H9 (cell line): ENCODE results near the gene STARD4. TPM values are rescaled to one million over a fixed set of nuclear protein-coding genes. Genes with fewer than 3 reads are reported as not detected.

ENCODE experiments used
- DNase-seq: peaks from one replicate; pipeline ENCODE4 v3.0.0-alpha.2; 2017
- H2AFZ ChIP-seq: one replicate; pipeline ENCODE4 v1.6.1; 2013; ENCODE audit warnings: mild to moderate bottlenecking, low read length, control low read depth, moderate library complexity
- H2AK5ac ChIP-seq: 2 replicates; pipeline ENCODE4 v1.6.1; 2013; ENCODE audit warnings: low read length, control low read depth, mixed read lengths; ENCODE audit not compliant: insufficient read length
- H2BK120ac ChIP-seq: one replicate; pipeline ENCODE4 v1.6.1; 2013; ENCODE audit warnings: low read depth, mild to moderate bottlenecking, low read length, control low read depth, inconsistent platforms; ENCODE audit not compliant: poor library complexity, severe bottlenecking
- H2BK12ac ChIP-seq: 2 replicates; pipeline ENCODE4 v1.6.1; 2013; ENCODE audit warnings: low read length, control low read depth, mixed read lengths, low read depth; ENCODE audit not compliant: insufficient read length
- H2BK15ac ChIP-seq: 2 replicates; pipeline ENCODE4 v1.6.1; 2013; ENCODE audit warnings: low read depth, low read length, control low read depth
- H2BK20ac ChIP-seq: one replicate; pipeline ENCODE4 v1.6.1; 2013; ENCODE audit warnings: low read depth, mild to moderate bottlenecking, low read length, control low read depth, inconsistent platforms; ENCODE audit not compliant: poor library complexity, severe bottlenecking
- H2BK5ac ChIP-seq: 2 replicates; pipeline ENCODE4 v1.6.1; 2013; ENCODE audit warnings: low read length, control low read depth, mixed read lengths; ENCODE audit not compliant: insufficient read length
- H3K14ac ChIP-seq: 2 replicates; pipeline ENCODE4 v1.6.1; 2013; ENCODE audit warnings: low read length, control low read depth; ENCODE audit not compliant: insufficient read depth
- H3K18ac ChIP-seq: 2 replicates; pipeline ENCODE4 v1.6.1; 2013; ENCODE audit warnings: low read depth, mild to moderate bottlenecking, mixed read lengths, low read length, control low read depth; ENCODE audit not compliant: insufficient read length
- H3K23ac ChIP-seq: 2 replicates; pipeline ENCODE4 v1.6.1; 2013; ENCODE audit warnings: low read length, control low read depth, mixed read lengths, low read depth; ENCODE audit not compliant: insufficient read length
- H3K23me2 ChIP-seq: 2 replicates; pipeline ENCODE4 v1.6.1; 2013; ENCODE audit warnings: low read depth, mild to moderate bottlenecking, mixed read lengths, low read length, control low read depth; ENCODE audit not compliant: insufficient read length, poor library complexity, severe bottlenecking
- H3K27ac ChIP-seq: 2 replicates; pipeline ENCODE4 v1.5.1; 2013; ENCODE audit warnings: low read length, control low read depth, mixed read lengths, low read depth; ENCODE audit not compliant: insufficient read length
- H3K27me3 ChIP-seq: 2 replicates; pipeline ENCODE4 v1.6.1; 2013; ENCODE audit warnings: low read length, control low read depth, inconsistent platforms; ENCODE audit not compliant: insufficient read depth
- H3K4ac ChIP-seq: 2 replicates; pipeline ENCODE4 v1.6.1; 2013; ENCODE audit warnings: low read depth, mild to moderate bottlenecking, control low read depth, inconsistent platforms, low read length, moderate library complexity
- H3K4me1 ChIP-seq: 2 replicates; pipeline ENCODE4 v1.6.1; 2013; ENCODE audit warnings: low read length, control low read depth, inconsistent platforms; ENCODE audit not compliant: insufficient read depth
- H3K4me2 ChIP-seq: 2 replicates; pipeline ENCODE4 v1.6.1; 2013; ENCODE audit warnings: low read length, control low read depth, mixed read lengths; ENCODE audit not compliant: insufficient read length, insufficient read depth
- H3K56ac ChIP-seq: 2 replicates; pipeline ENCODE4 v1.6.1; 2013; ENCODE audit warnings: low read depth, mild to moderate bottlenecking, mixed read lengths, low read length, control low read depth; ENCODE audit not compliant: insufficient read length
- H3K79me1 ChIP-seq: 2 replicates; pipeline ENCODE4 v1.6.1; 2013; ENCODE audit warnings: low read depth, mild to moderate bottlenecking, moderate library complexity, low read length, control low read depth, inconsistent platforms; ENCODE audit not compliant: insufficient read depth, poor library complexity, severe bottlenecking
- H3K79me2 ChIP-seq: 2 replicates; pipeline ENCODE4 v1.6.1; 2013; ENCODE audit warnings: low read length, control low read depth, inconsistent platforms; ENCODE audit not compliant: insufficient read depth
- H3K9ac ChIP-seq: 2 replicates; pipeline ENCODE4 v1.6.1; 2013; ENCODE audit warnings: low read length, control low read depth, mixed read lengths; ENCODE audit not compliant: insufficient read length; ENCODE audit errors: extremely low read depth
- H3K9me3 ChIP-seq: one replicate; pipeline ENCODE4 v1.6.1; 2013; ENCODE audit warnings: low read depth, low read length, inconsistent platforms; ENCODE audit not compliant: control insufficient read depth
- H3T11ph ChIP-seq: one replicate; pipeline ENCODE4 v1.6.1; 2013; ENCODE audit warnings: mild to moderate bottlenecking, low read length, control low read depth, inconsistent platforms
- H4K20me1 ChIP-seq: one replicate; pipeline ENCODE4 v1.6.1; 2013; ENCODE audit not compliant: control insufficient read depth, insufficient read length, insufficient read depth
- H4K5ac ChIP-seq: 2 replicates; pipeline ENCODE4 v1.6.1; 2013; ENCODE audit warnings: low read depth, mild to moderate bottlenecking, mixed read lengths, low read length, control low read depth; ENCODE audit not compliant: insufficient read length
- H4K8ac ChIP-seq: replicated peaks from 2 replicates; pipeline ENCODE4 v1.6.1; 2013; ENCODE audit warnings: low read length, control low read depth, mixed read lengths, low read depth; ENCODE audit not compliant: insufficient read length
- H4K91ac ChIP-seq: 2 replicates; pipeline ENCODE4 v1.6.1; 2013; ENCODE audit warnings: low read depth, mild to moderate bottlenecking, moderate library complexity, mixed read lengths, low read length, control low read depth; ENCODE audit not compliant: insufficient read length
- H3K27ac Mint-ChIP-seq, 3 experiments: 2 replicates in 2 of 3; 3 replicates in 1 of 3; pipeline ENCODE4 v1.8.0; 2020 to 2021; ENCODE audit warnings: mixed read lengths in 3 of 3, mild to moderate bottlenecking in 1 of 3, moderate library complexity in 1 of 3
- H3K27me3 Mint-ChIP-seq: 2 replicates; pipeline ENCODE4 v1.8.0; 2021; ENCODE audit warnings: low read depth, mild to moderate bottlenecking, moderate library complexity, mixed read lengths
- H3K36me3 Mint-ChIP-seq, 3 experiments: 2 replicates in 2 of 3; 3 replicates in 1 of 3; pipeline ENCODE4 v1.8.0; 2020 to 2021; ENCODE audit warnings: low read depth in 3 of 3, mixed read lengths in 3 of 3; ENCODE audit not compliant: insufficient read depth in 1 of 3
- H3K4me1 Mint-ChIP-seq, 2 experiments: 2 replicates each; pipeline ENCODE4 v1.8.0; 2020; ENCODE audit warnings: mixed read lengths in 2 of 2
- H3K4me3 Mint-ChIP-seq, 2 experiments: 2 replicates in 1 of 2; 3 replicates in 1 of 2; pipeline ENCODE4 v1.8.0; 2020 to 2021; ENCODE audit warnings: mild to moderate bottlenecking in 2 of 2, mixed read lengths in 2 of 2, moderate library complexity in 1 of 2
- H3K9me3 Mint-ChIP-seq, 2 experiments: 2 replicates in 1 of 2; 3 replicates in 1 of 2; pipeline ENCODE4 v1.8.0; 2020; ENCODE audit warnings: mild to moderate bottlenecking in 2 of 2, mixed read lengths in 2 of 2, moderate library complexity in 1 of 2
- WGBS: extraction: QIAGEN DNeasy Blood & Tissue Kit; methylation state at CpG from one replicate; pipeline ENCODE4 v1.1.7; 2013; ENCODE audit warnings: missing lambda C conversion rate, low lambda C conversion rate, mixed read lengths; ENCODE audit not compliant: insufficient read length; ENCODE audit errors: extremely low coverage; 5-methylcytosine and 5-hydroxymethylcytosine counted together
- total RNA-seq: library from RNA; stranded (reverse); gene quantifications from 2 replicates; pipeline ENCODE4 v1.2.1, GENCODE V29; 2021
- TF ChIP-seq, protein P1 (sequence below): fragments of 200-600 bp; sonication (generic); conservative IDR thresholded peaks from 3 replicates; pipeline ENCODE4 v1.8.0; 2021; ENCODE audit warnings: antibody characterized with exemption, mild to moderate bottlenecking

Gene STARD4
- total RNA-seq, 1 experiment from 2014 or later, result 28.7 TPM

DNA sequence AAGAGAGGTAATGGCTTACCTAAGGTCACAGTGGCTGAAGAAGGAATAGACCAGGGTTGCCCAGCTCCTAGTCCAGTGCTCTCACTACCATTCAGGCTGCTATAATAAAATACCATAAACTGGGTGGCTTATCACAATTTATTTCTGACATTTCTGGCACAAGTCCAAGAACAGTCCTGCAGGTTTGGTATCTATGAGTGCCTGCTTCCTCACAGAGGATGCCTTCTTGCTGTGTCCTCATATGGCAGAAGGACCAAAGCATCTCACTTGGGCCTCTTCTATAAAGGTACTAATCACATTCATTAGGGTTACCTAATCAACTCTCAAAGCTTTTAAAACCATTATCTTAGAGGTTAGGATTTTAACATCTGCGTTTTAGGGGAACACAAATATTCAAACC is 17.2 kb downstream of the STARD4 start:
- Histone ChIP-seq H3T11ph (no peak overlapping the region), H3K79me2 (no peaks in the 10 kb centered on the region), H4K5ac (no peak overlapping the region), H3K18ac (no peak overlapping the region), H4K8ac (no peak overlapping the region), H3K23ac (no peak overlapping the region), H2AFZ (no peak overlapping the region), H3K9me3 (no peaks in the 10 kb centered on the region), H3K14ac (no peak overlapping the region), H3K4me2 (no peak overlapping the region), H3K4me1 (no peaks in the 10 kb centered on the region), H4K91ac (no peak overlapping the region), H3K56ac (no peak overlapping the region), H2BK20ac (no peak overlapping the region), H2AK5ac (no peak overlapping the region), H2BK5ac (no peak overlapping the region), H2BK12ac (no peak overlapping the region), H3K4ac (no peak overlapping the region), H2BK120ac (no peak overlapping the region), H3K9ac (no peak overlapping the region), H3K27ac (no peak overlapping the region), H4K20me1 (no peaks in the 10 kb centered on the region), H2BK15ac (no peak overlapping the region), H3K23me2 (no peaks in the 10 kb centered on the region), H3K79me1 (no peaks in the 10 kb centered on the region), H3K27me3 (no peaks in the 10 kb centered on the region)
- Mint-ChIP-seq H3K9me3 (no peaks in the 10 kb centered on the region), H3K36me3 (peaks cover 10 to 35% (median 32%) of the 10 kb centered on the region in 3 experiments; a peak in 6 of 7 replicates), H3K4me3 (no peak overlapping the region), H3K27me3 (no peaks in the 10 kb centered on the region), H3K4me1 (peaks cover 6 to 7% of the 10 kb centered on the region in 2 experiments), H3K27ac (peak overlapping the region in 1 of 3 experiments; percentile 93; a peak in 1 of 7 replicates)
- DNase-seq, result no peak
- WGBS, result no CpG with 5 or more reads among the region's 1 CpG
- TF ChIP-seq, protein P1, sequence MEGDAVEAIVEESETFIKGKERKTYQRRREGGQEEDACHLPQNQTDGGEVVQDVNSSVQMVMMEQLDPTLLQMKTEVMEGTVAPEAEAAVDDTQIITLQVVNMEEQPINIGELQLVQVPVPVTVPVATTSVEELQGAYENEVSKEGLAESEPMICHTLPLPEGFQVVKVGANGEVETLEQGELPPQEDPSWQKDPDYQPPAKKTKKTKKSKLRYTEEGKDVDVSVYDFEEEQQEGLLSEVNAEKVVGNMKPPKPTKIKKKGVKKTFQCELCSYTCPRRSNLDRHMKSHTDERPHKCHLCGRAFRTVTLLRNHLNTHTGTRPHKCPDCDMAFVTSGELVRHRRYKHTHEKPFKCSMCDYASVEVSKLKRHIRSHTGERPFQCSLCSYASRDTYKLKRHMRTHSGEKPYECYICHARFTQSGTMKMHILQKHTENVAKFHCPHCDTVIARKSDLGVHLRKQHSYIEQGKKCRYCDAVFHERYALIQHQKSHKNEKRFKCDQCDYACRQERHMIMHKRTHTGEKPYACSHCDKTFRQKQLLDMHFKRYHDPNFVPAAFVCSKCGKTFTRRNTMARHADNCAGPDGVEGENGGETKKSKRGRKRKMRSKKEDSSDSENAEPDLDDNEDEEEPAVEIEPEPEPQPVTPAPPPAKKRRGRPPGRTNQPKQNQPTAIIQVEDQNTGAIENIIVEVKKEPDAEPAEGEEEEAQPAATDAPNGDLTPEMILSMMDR, result no peak
